ENCODE measurements around the gene RFC3.

- no peak for TF ChIP-seq CTCF (IDR thresholded peaks at IDR 0.05)
- no peak for TF ChIP-seq POLR2A (IDR thresholded peaks at IDR 0.05)
- TF ChIP-seq EP300 (IDR thresholded peaks at IDR 0.05) = no peak
Observed at GRCh38 chr13:33860526-33860925, 42.6 kb downstream of the RFC3 start.
